Activated CD4-positive, alpha-beta memory T cell treated with anti-CD3 and anti-CD28 coated beads, Interleukin-2, amount 10 ng/mL, durations not matched to agents 7 days and 5 days (primary cell): Measurements from ENCODE around the gene SBF2. TPM values are rescaled to one million over a fixed set of nuclear protein-coding genes. Genes with fewer than 3 reads are reported as not detected.

Experiments used
- CTCF ChIA-PET: fragments of 350-600 bp; sonication (Branson Sonifier 250); formaldehyde crosslinking; loops from one replicate; lab custom pipeline; 2021; ENCODE audit warnings: antibody characterized with exemption, inconsistent platforms; lab: Charles Lee
- POLR2A ChIA-PET: fragments of 350-600 bp; sonication (Branson Sonifier 250); formaldehyde crosslinking; loops from one replicate; lab custom pipeline; 2021; ENCODE audit warnings: antibody characterized with exemption; lab: Charles Lee
- DNase-seq: peaks from one replicate; pipeline ENCODE4 v3.0.0-alpha.2; 2020
- H3K27ac Mint-ChIP-seq: one replicate; pipeline ENCODE4 v1.8.0; 2021; ENCODE audit warnings: mild to moderate bottlenecking, mixed read lengths
- H3K27me3 Mint-ChIP-seq: one replicate; pipeline ENCODE4 v1.8.0; 2021; ENCODE audit warnings: mixed read lengths
- H3K36me3 Mint-ChIP-seq: one replicate; pipeline ENCODE4 v1.8.0; 2021; ENCODE audit warnings: low read depth, mixed read lengths
- H3K4me1 Mint-ChIP-seq: one replicate; pipeline ENCODE4 v1.8.0; 2021; ENCODE audit warnings: mixed read lengths
- H3K4me3 Mint-ChIP-seq: one replicate; pipeline ENCODE4 v1.8.0; 2021; ENCODE audit warnings: mild to moderate bottlenecking, mixed read lengths
- H3K9me3 Mint-ChIP-seq: one replicate; pipeline ENCODE4 v1.8.0; 2021; ENCODE audit warnings: mixed read lengths
- total RNA-seq, 2 experiments: library from RNA; stranded (reverse); gene quantifications; one replicate each; pipeline ENCODE4 v1.2.3, GENCODE V29; 2021

The SBF2 gene
- total RNA-seq, 2 experiments from 2014 or later, result 6.4 to 9.0 TPM

DNA sequence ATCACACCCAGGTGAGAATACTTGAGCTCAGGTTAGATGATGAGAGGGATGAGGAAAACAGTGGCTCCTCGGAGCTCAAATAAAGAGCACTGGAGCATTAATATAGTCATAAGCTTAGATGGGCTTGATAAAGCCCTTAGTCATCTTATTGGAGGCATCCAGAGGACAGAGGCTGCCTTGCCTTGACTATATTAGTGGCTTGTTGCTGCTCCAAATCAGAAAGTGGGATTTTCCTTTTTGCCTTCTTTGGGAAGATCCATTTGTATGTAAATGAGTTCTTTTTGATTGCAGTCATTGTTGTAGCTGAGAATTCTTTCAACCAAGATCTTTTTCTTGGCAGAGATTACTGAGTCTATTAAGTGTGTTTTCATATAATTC is 29.8 kb upstream of the SBF2 start:
- no peaks in the 10 kb centered on the region for H3K36me3 Mint-ChIP-seq
- POLR2A ChIA-PET, result no interaction called here
- no peak for DNase-seq
- no peaks in the 10 kb centered on the region for H3K9me3 Mint-ChIP-seq
- no peak overlapping the region for H3K4me3 Mint-ChIP-seq
- CTCF ChIA-PET, result interaction anchor here (0.9 to 2.7 kb wide), 8 partner anchors 13 to 575 kb away, joined by 3 to 11 read pairs (median 6); no protein-coding TSS in a partner anchor
- no peak overlapping the region for H3K27ac Mint-ChIP-seq
- H3K4me1 Mint-ChIP-seq, result peaks cover 7% of the 10 kb centered on the region
- peaks cover 14% of the 10 kb centered on the region for H3K27me3 Mint-ChIP-seq

- Mint-ChIP-seq H3K4me3 (no peak overlapping the region), H3K27ac (no peak overlapping the region), H3K36me3 (no peaks in the 10 kb centered on the region), H3K9me3 (no peaks in the 10 kb centered on the region), H3K4me1 (peaks cover 7% of the 10 kb centered on the region), H3K27me3 (peaks cover 14% of the 10 kb centered on the region)
- CTCF ChIA-PET, result interaction anchor here (0.9 to 2.7 kb wide), 10 partner anchors 13 to 575 kb away, joined by 3 to 11 read pairs (median 5); no protein-coding TSS in a partner anchor
- POLR2A ChIA-PET, result no interaction called here
- DNase-seq, result peak; percentile 45
Observed at GRCh38 chr11:10322830-10323792, 29.1 kb upstream of the SBF2 start.

- no peaks in the 10 kb centered on the region for H3K9me3 Mint-ChIP-seq
- H3K4me1 Mint-ChIP-seq, result peaks cover 7% of the 10 kb centered on the region
- peaks cover 14% of the 10 kb centered on the region for H3K27me3 Mint-ChIP-seq
- no peaks in the 10 kb centered on the region for H3K36me3 Mint-ChIP-seq
- no peak for DNase-seq
- no peak overlapping the region for H3K27ac Mint-ChIP-seq
- CTCF ChIA-PET, result interaction anchor here (0.7 to 1.7 kb wide), 4 partner anchors 14 to 115 kb away, joined by 3 to 6 read pairs (median 4); no protein-coding TSS in a partner anchor
- POLR2A ChIA-PET, result no interaction called here
- no peak overlapping the region for H3K4me3 Mint-ChIP-seq
Observed at GRCh38 chr11:10322401-10322800, 28.4 kb upstream of the SBF2 start.

DNA sequence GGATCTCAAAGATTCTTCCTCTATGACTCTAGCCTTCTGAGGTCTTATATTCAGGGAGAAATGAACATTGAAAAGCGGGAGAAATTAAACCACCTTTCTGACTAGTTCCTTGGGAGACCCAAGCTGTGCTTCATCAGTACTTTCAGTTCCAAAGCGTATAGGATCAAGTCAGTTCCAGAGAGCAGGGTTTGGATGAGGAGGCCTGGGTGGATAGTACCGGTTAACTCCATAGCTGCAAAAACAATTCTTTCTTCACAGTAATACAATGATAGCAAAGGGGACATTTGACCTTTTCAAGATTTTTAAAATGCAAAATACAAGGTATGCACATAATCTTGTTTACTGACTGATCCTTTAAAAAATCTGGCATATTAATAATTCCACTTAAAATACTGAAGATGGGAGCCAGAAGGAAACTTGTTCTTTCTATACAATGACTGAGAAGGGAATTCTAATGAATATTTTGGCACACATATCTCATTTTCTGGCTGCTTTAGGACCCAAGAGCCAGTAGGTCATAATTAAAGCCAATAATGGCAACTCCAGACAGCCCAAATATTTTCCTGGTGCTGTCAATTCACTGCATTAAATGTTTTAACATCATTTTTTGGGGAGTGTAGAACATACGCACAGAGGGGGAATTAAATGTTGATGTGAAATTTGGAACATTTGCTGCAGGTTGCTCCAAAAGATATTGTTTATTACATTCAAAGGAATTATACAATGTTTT is 26.9 kb upstream of the SBF2 start:
- Mint-ChIP-seq H3K4me1 (peaks cover 7% of the 10 kb centered on the region), H3K36me3 (no peaks in the 10 kb centered on the region), H3K27me3 (peaks cover 21% of the 10 kb centered on the region), H3K4me3 (no peak overlapping the region), H3K9me3 (no peaks in the 10 kb centered on the region), H3K27ac (no peak overlapping the region)
- CTCF ChIA-PET, result interaction anchor here (1.0 to 1.7 kb wide), 3 partner anchors 13 to 316 kb away, joined by 4 to 14 read pairs (median 4); no protein-coding TSS in a partner anchor
- POLR2A ChIA-PET, result no interaction called here
- DNase-seq, result no peak

DNA sequence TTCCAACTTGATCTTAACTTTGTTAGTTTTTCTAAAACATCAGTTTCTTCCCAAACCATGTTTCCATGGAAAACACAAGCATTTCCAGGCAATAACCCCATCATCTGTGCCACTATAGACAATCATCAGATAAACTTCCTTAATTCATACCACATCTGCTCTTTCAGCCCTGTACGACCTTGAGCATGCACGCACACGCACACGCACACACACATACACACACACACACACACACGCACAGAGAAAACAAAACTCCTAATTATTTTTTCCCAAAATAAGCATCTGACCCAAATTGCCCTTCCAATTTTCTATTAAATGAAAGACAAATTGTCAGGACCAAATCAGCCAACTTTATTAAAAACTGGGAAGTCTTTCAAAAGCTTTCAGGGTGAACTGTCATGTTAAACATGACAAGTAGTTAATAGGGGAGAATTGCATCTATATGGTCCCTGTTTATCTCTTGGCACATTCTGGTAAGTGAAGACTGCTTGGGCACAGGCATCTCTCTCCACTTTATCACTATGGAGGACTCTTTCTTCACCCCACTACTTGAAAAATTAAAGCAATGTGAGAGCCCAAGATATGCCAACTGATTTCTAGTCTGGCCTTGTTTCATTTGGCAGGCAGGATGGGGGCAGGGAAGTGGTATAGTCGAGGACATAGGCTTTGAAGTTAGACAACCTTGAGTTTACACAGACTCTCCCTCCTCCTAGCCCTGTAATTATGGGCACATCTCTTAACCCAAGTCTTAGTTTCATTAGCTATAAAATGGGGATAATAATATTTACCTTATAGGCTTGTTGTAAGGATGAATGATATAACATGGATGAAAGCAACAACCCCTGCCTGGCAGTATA is 25.9 kb upstream of the SBF2 start:
- CTCF ChIA-PET, result interaction anchor here (0.6 to 1.5 kb wide), 3 partner anchors 10 to 315 kb away, joined by 3 to 14 read pairs (median 4); no protein-coding TSS in a partner anchor

DNA sequence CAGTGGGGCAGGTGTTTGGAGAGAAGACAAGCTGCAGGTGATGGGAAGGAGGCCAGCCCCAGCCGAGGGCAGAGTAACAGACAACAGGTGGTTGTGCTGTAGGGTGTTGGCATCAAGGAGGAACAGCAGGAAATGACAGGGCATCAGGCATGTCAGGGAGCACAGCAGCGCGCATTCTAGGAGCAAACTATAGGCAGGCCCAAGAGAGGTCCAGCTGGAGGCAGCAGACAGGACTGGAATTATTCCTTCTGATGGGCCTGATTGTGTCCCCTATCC is 24.4 kb upstream of the SBF2 start:
- DNase-seq, result no peak
- H3K4me3 Mint-ChIP-seq, result no peak overlapping the region
- H3K9me3 Mint-ChIP-seq, result no peaks in the 10 kb centered on the region
- no peak overlapping the region for H3K27ac Mint-ChIP-seq
- POLR2A ChIA-PET, result no interaction called here
- H3K27me3 Mint-ChIP-seq, result peaks cover 15% of the 10 kb centered on the region
- no peaks in the 10 kb centered on the region for H3K36me3 Mint-ChIP-seq
- CTCF ChIA-PET, result interaction anchor here (1.0 to 1.5 kb wide), 5 partner anchors 9 to 137 kb away, joined by 3 to 5 read pairs (median 3); partner anchors contain the start of gene ADM
- peaks cover 7% of the 10 kb centered on the region for H3K4me1 Mint-ChIP-seq

More for the DNA sequence above, 25.9 kb upstream of the SBF2 start:
- Mint-ChIP-seq H3K4me3 (no peak overlapping the region), H3K9me3 (no peaks in the 10 kb centered on the region), H3K27ac (no peak overlapping the region), H3K4me1 (peaks cover 7% of the 10 kb centered on the region), H3K27me3 (peaks cover 18% of the 10 kb centered on the region), H3K36me3 (no peaks in the 10 kb centered on the region)
- no peak for DNase-seq
- POLR2A ChIA-PET, result no interaction called here

DNA sequence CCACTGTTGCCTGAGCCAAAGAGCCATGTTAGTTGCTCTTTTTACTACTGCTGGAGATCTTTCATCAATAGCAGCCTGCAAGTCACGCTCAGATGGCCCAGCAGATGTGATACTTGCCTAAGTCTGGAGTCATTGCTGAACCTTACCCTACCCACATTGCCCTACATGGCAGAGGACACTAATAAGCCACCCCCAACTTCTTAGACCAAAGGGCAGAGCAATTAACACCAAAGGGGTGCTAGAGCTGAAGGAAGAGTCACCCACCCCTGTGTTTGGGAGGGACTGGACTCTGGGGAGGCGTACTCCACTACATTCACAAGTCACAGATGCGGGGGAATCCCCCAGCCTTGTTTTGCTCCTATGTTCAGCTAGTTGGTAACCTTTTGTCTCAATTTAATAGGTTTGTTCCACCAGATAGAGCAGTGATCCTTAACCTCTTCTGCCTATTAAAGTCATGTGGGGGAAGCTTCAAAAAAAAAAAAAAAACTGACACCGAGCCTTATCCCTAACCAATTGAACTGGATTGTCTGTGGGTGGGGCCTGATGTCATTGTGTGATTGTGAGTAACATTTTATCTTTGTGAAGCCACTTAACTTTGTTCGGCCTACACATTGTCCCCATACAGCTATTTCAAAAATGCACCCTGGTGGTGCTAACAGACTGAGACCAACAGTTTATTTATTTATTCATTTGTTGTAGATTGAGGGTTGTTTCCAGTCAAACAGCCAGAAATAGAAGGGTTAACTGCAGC is 23.9 kb upstream of the SBF2 start:
- ChIA-PET POLR2A (interaction anchor here (0.7 kb wide), 1 partner anchor 12 kb away, joined by 3 read pairs; no protein-coding TSS in a partner anchor), CTCF (interaction anchor here (0.7 to 1.5 kb wide), 6 partner anchors 8 to 136 kb away, joined by 3 to 5 read pairs (median 3); partner anchors contain the start of gene ADM)
- no peak overlapping the region for H3K27ac Mint-ChIP-seq
- H3K4me1 Mint-ChIP-seq, result peaks cover 6% of the 10 kb centered on the region
- no peak for DNase-seq
- no peak overlapping the region for H3K4me3 Mint-ChIP-seq
- peaks cover 13% of the 10 kb centered on the region for H3K27me3 Mint-ChIP-seq
- no peaks in the 10 kb centered on the region for H3K36me3 Mint-ChIP-seq
- no peaks in the 10 kb centered on the region for H3K9me3 Mint-ChIP-seq

- Mint-ChIP-seq H3K4me3 (no peak overlapping the region), H3K27ac (no peak overlapping the region), H3K4me1 (no peaks in the 10 kb centered on the region), H3K27me3 (peaks cover 15% of the 10 kb centered on the region), H3K36me3 (no peaks in the 10 kb centered on the region), H3K9me3 (no peaks in the 10 kb centered on the region)
- ChIA-PET CTCF (interaction anchor here (0.7 to 1.5 kb wide), 3 partner anchors 9 to 113 kb away, joined by 3 to 5 read pairs (median 3); partner anchors contain the start of gene ADM), POLR2A (interaction anchor here (0.7 kb wide), 1 partner anchor 11 kb away, joined by 3 read pairs; no protein-coding TSS in a partner anchor)
- no peak for DNase-seq
Observed at GRCh38 chr11:10317151-10317755, 23.2 kb upstream of the SBF2 start.

- Mint-ChIP-seq H3K4me1 (peaks cover 3% of the 10 kb centered on the region), H3K27me3 (peaks cover 30% of the 10 kb centered on the region), H3K27ac (no peak overlapping the region), H3K9me3 (no peaks in the 10 kb centered on the region), H3K36me3 (no peaks in the 10 kb centered on the region), H3K4me3 (no peak overlapping the region)
- ChIA-PET CTCF (interaction anchor here (0.6 to 2.8 kb wide), 6 partner anchors 10 to 557 kb away, joined by 3 to 11 read pairs (median 5); partner anchors contain the start of gene ADM), POLR2A (no interaction called here)
- DNase-seq, result no peak
Observed at GRCh38 chr11:10315083-10315482, 21.1 kb upstream of the SBF2 start.

- Mint-ChIP-seq H3K27me3 (peaks cover 35% of the 10 kb centered on the region), H3K27ac (no peak overlapping the region), H3K4me3 (no peak overlapping the region), H3K36me3 (no peaks in the 10 kb centered on the region), H3K9me3 (no peaks in the 10 kb centered on the region), H3K4me1 (peaks cover 7% of the 10 kb centered on the region)
- CTCF ChIA-PET, result interaction anchor here (0.9 to 2.8 kb wide), 5 partner anchors 10 to 556 kb away, joined by 3 to 11 read pairs (median 5); partner anchors contain the start of gene ADM
- POLR2A ChIA-PET, result no interaction called here
- no peak for DNase-seq
Observed at GRCh38 chr11:10314199-10315072, 20.4 kb upstream of the SBF2 start.
